ENCODE results near the gene TAS2R60.

Gene TAS2R60

GRCh38 chr7:143479055-143479766 is 36.0 kb downstream of the TAS2R60 start:
- DNase-seq = no peak

GRCh38 chr7:143480501-143480900 is 37.2 kb downstream of the TAS2R60 start:
- DNase-seq = no peak

GRCh38 chr7:143484119-143484518 is 40.9 kb downstream of the TAS2R60 start:
- no peak for DNase-seq

- peak; percentile 70 for DNase-seq
These were observed 41.8 kb downstream of the TAS2R60 start for GRCh38 chr7:143485094-143485493.

GRCh38 chr7:143485500-143485899 is 42.2 kb downstream of the TAS2R60 start:
- peak; percentile 70 for DNase-seq

- DNase-seq = peak; percentile 62
These were observed 43.0 kb downstream of the TAS2R60 start for GRCh38 chr7:143486266-143486665.

- peak; percentile 43 for DNase-seq
These were observed 43.8 kb downstream of the TAS2R60 start for GRCh38 chr7:143487061-143487460.

- peak; percentile 92 for DNase-seq
These were observed 44.3 kb downstream of the TAS2R60 start for GRCh38 chr7:143487566-143487965.

- DNase-seq = peak; percentile 67
These were observed 47.6 kb downstream of the TAS2R60 start for GRCh38 chr7:143490717-143491306.

GRCh38 chr7:143492043-143492471 is 48.8 kb downstream of the TAS2R60 start:
- DNase-seq = peak; percentile 88

- DNase-seq = no peak
These were observed 49.8 kb downstream of the TAS2R60 start for GRCh38 chr7:143492799-143493739.

- no peak for DNase-seq
These were observed 50.5 kb downstream of the TAS2R60 start for GRCh38 chr7:143493751-143494150.

All from suppressor macrophage treated with lipopolysaccharide for 4 hours (primary cell).